GM23338 (cell line): ENCODE measurements around the gene SLC25A13. TPM values are rescaled to one million over a fixed set of nuclear protein-coding genes. Genes with fewer than 3 reads are reported as not detected.
A peak's percentile ranks its signal among the peaks of the same experiment; 100 is the strongest.

ENCODE experiments used
- ATAC-seq: fragments of 200-7000 bp; cut with Tn5 transposase; 3 replicates; pipeline ENCODE4 v1.9.1; 2020
- DNase-seq: peaks from one replicate; pipeline ENCODE4 v3.0.0-alpha.2; 2015; ENCODE audit warnings: low spot score
- H2AFZ ChIP-seq: fragments of 200-600 bp; sonication (generic); 2 replicates; pipeline ENCODE4 v1.8.0; 2016; ENCODE audit warnings: antibody characterized with exemption, mild to moderate bottlenecking, moderate library complexity
- H3F3A ChIP-seq: fragments of 200-600 bp; sonication (generic); replicated peaks from 2 replicates; pipeline ENCODE4 v1.8.0; 2017; ENCODE audit warnings: antibody characterized with exemption, mixed run types, low read depth
- H3K27ac ChIP-seq: fragments of 200-600 bp; sonication (generic); 2 replicates; pipeline ENCODE4 v1.6.1; 2016; ENCODE audit warnings: low read depth
- H3K27me3 ChIP-seq: fragments of 200-600 bp; sonication (generic); 2 replicates; pipeline ENCODE4 v1.8.0; 2016; ENCODE audit warnings: mild to moderate bottlenecking, mixed run types, moderate library complexity; ENCODE audit not compliant: insufficient read depth
- H3K36me3 ChIP-seq: fragments of 200-600 bp; sonication (generic); 2 replicates; pipeline ENCODE4 v1.8.0; 2016; ENCODE audit warnings: mild to moderate bottlenecking; ENCODE audit not compliant: insufficient read depth
- H3K4me1 ChIP-seq: fragments of 200-600 bp; sonication (generic); 2 replicates; pipeline ENCODE4 v1.8.0; 2016; ENCODE audit warnings: mild to moderate bottlenecking, moderate library complexity; ENCODE audit not compliant: insufficient read depth
- H3K4me2 ChIP-seq: fragments of 200-600 bp; sonication (generic); 2 replicates; pipeline ENCODE4 v1.7.1; 2017; ENCODE audit warnings: mixed run types
- H3K4me3 ChIP-seq: fragments of 200-600 bp; sonication (generic); 2 replicates; pipeline ENCODE4 v1.6.1; 2016; ENCODE audit warnings: mixed run types
- H3K79me2 ChIP-seq: fragments of 200-600 bp; sonication (generic); replicated peaks from 2 replicates; pipeline ENCODE4 v1.8.0; 2017; ENCODE audit warnings: mild to moderate bottlenecking; ENCODE audit not compliant: insufficient read depth
- H3K9me2 ChIP-seq: fragments of 200-600 bp; sonication (generic); 2 replicates; pipeline ENCODE4 v1.8.0; 2017; ENCODE audit not compliant: insufficient read depth
- H4K20me1 ChIP-seq: fragments of 200-600 bp; sonication (generic); replicated peaks from 2 replicates; pipeline ENCODE4 v1.8.0; 2017; ENCODE audit warnings: mild to moderate bottlenecking; ENCODE audit not compliant: insufficient read depth
- H3K27ac Mint-ChIP-seq: 2 replicates; pipeline ENCODE4 v1.8.0; 2020; ENCODE audit warnings: inconsistent platforms, mild to moderate bottlenecking, moderate library complexity, mixed read lengths
- H3K27me3 Mint-ChIP-seq: 3 replicates; pipeline ENCODE4 v1.8.0; 2022; ENCODE audit warnings: low read depth, mild to moderate bottlenecking, moderate library complexity, mixed read lengths, inconsistent platforms; ENCODE audit not compliant: insufficient read depth, poor library complexity
- H3K36me3 Mint-ChIP-seq: 3 replicates; pipeline ENCODE4 v1.8.0; 2021; ENCODE audit warnings: low read depth, mild to moderate bottlenecking, inconsistent platforms, moderate library complexity, mixed read lengths
- H3K4me1 Mint-ChIP-seq: 3 replicates; pipeline ENCODE4 v1.8.0; 2020; ENCODE audit warnings: mild to moderate bottlenecking, inconsistent platforms, mixed read lengths
- H3K4me3 Mint-ChIP-seq: 3 replicates; pipeline ENCODE4 v1.8.0; 2021; ENCODE audit warnings: moderate library complexity, mild to moderate bottlenecking, inconsistent platforms, mixed read lengths
- H3K9me3 Mint-ChIP-seq: 3 replicates; pipeline ENCODE4 v1.8.0; 2020; ENCODE audit warnings: moderate library complexity, mild to moderate bottlenecking, inconsistent platforms, mixed read lengths
- CREB1 ChIP-seq: fragments of 250-450 bp; sonication (Bioruptor Pico); IDR thresholded peaks from 2 replicates; pipeline ENCODE4 v1.5.0; 2020; ENCODE audit warnings: low read depth, mild to moderate bottlenecking, moderate library complexity
- NANOG ChIP-seq: IDR thresholded peaks from 2 replicates; pipeline ENCODE4 v1.6.1; 2016; ENCODE audit warnings: antibody characterized with exemption, borderline replicate concordance
- ZNF114 ChIP-seq: fragments of 250-450 bp; sonication (Bioruptor Pico); IDR thresholded peaks from 2 replicates; pipeline ENCODE4 v1.5.0; 2020; ENCODE audit warnings: mild to moderate bottlenecking, moderate library complexity
- ZNF331 ChIP-seq: fragments of 250-450 bp; sonication (Bioruptor Pico); IDR thresholded peaks from 2 replicates; pipeline ENCODE4 v1.5.0; 2020; ENCODE audit warnings: low read depth, mild to moderate bottlenecking, moderate library complexity
- polyA plus RNA-seq: library from polyadenylated mRNA; unstranded; fragments of >200 nt; fragmentation: Nextera tagmentation; extraction: Ambion mirVana; gene quantifications from 2 replicates; pipeline ENCODE4 v1.2.1, GENCODE V29; 2016
- total RNA-seq: library from RNA; depleted of rRNA; stranded (reverse); fragments of >200 nt; shearing (Covaris generic); gene quantifications from 2 replicates; pipeline ENCODE4 v1.2.3, GENCODE V29; 2014
- TF ChIP-seq, protein P1 (sequence below): IDR thresholded peaks from one replicate; pipeline ENCODE4 v1.6.1; 2018; ENCODE audit warnings: antibody characterized with exemption; ENCODE audit not compliant: unreplicated experiment
- TF ChIP-seq, protein P2 (sequence below), 2 experiments: fragments of 200-600 bp in 1 of 2; sonication (generic) in 1 of 2; conservative IDR thresholded peaks; 2 replicates each; pipeline versions ENCODE4 v1.5.1 to v1.6.1; 2016 to 2017; ENCODE audit warnings: antibody characterized with exemption in 2 of 2, low read depth in 2 of 2, mild to moderate bottlenecking in 2 of 2, moderate library complexity in 1 of 2

SLC25A13 gene
- total and polyA plus RNA-seq, 2 experiments from 2014 or later, result 51.1 to 84.6 TPM

- TF ChIP-seq, protein P1, sequence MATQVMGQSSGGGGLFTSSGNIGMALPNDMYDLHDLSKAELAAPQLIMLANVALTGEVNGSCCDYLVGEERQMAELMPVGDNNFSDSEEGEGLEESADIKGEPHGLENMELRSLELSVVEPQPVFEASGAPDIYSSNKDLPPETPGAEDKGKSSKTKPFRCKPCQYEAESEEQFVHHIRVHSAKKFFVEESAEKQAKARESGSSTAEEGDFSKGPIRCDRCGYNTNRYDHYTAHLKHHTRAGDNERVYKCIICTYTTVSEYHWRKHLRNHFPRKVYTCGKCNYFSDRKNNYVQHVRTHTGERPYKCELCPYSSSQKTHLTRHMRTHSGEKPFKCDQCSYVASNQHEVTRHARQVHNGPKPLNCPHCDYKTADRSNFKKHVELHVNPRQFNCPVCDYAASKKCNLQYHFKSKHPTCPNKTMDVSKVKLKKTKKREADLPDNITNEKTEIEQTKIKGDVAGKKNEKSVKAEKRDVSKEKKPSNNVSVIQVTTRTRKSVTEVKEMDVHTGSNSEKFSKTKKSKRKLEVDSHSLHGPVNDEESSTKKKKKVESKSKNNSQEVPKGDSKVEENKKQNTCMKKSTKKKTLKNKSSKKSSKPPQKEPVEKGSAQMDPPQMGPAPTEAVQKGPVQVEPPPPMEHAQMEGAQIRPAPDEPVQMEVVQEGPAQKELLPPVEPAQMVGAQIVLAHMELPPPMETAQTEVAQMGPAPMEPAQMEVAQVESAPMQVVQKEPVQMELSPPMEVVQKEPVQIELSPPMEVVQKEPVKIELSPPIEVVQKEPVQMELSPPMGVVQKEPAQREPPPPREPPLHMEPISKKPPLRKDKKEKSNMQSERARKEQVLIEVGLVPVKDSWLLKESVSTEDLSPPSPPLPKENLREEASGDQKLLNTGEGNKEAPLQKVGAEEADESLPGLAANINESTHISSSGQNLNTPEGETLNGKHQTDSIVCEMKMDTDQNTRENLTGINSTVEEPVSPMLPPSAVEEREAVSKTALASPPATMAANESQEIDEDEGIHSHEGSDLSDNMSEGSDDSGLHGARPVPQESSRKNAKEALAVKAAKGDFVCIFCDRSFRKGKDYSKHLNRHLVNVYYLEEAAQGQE, result no peak
- TF ChIP-seq NANOG, result no peak
- TF ChIP-seq ZNF331 (CRISPR knock-in tag), result no peak
- TF ChIP-seq CREB1 (CRISPR knock-in tag), result no peak
These were observed 201.3 kb downstream of the SLC25A13 start (continued) for GRCh38 chr7:96120445-96121225.

GRCh38 chr7:96118449-96119001 is 203.4 kb downstream of the SLC25A13 start:
- H3K4me3 Mint-ChIP-seq, result no peak overlapping the region
- no peaks in the 10 kb centered on the region for H3K27me3 ChIP-seq
- H4K20me1 ChIP-seq, result 0 out of 2 replicates have a peak, but pooled peaks cover 3% of the 10 kb centered on the region
- H3K27ac Mint-ChIP-seq, result no peak overlapping the region
- TF ChIP-seq ZNF114 (CRISPR knock-in tag), result no peak
- TF ChIP-seq, protein P2, sequence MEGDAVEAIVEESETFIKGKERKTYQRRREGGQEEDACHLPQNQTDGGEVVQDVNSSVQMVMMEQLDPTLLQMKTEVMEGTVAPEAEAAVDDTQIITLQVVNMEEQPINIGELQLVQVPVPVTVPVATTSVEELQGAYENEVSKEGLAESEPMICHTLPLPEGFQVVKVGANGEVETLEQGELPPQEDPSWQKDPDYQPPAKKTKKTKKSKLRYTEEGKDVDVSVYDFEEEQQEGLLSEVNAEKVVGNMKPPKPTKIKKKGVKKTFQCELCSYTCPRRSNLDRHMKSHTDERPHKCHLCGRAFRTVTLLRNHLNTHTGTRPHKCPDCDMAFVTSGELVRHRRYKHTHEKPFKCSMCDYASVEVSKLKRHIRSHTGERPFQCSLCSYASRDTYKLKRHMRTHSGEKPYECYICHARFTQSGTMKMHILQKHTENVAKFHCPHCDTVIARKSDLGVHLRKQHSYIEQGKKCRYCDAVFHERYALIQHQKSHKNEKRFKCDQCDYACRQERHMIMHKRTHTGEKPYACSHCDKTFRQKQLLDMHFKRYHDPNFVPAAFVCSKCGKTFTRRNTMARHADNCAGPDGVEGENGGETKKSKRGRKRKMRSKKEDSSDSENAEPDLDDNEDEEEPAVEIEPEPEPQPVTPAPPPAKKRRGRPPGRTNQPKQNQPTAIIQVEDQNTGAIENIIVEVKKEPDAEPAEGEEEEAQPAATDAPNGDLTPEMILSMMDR (conservative IDR thresholded peaks at IDR 0.05; ENCODE audit: low read depth in 2 of 2), result no peak
- H3K9me3 Mint-ChIP-seq, result 0 out of 3 replicates have a peak, but pooled peaks cover 5% of the 10 kb centered on the region
- no peak overlapping the region for H2AFZ ChIP-seq
- ATAC-seq, result peak; percentile 84
- no peaks in the 10 kb centered on the region for H3K9me2 ChIP-seq
- H3K4me1 ChIP-seq, result no peaks in the 10 kb centered on the region; the same call in 1 of the 2 replicates
- H3K27me3 Mint-ChIP-seq, result peaks cover 5% of the 10 kb centered on the region
- peaks cover 15% of the 10 kb centered on the region for H3K36me3 Mint-ChIP-seq
- peak; percentile 17 for DNase-seq
- H3F3A ChIP-seq, result no peaks in the 10 kb centered on the region
- H3K4me2 ChIP-seq, result no peak overlapping the region
- H3K36me3 ChIP-seq, result no peaks in the 10 kb centered on the region
- H3K4me1 Mint-ChIP-seq, result peaks cover 31% of the 10 kb centered on the region
- no peaks in the 10 kb centered on the region for H3K79me2 ChIP-seq
- no peak overlapping the region for H3K4me3 ChIP-seq
- no peak overlapping the region for H3K27ac ChIP-seq
